Fibroblast of skin of right quadriceps (primary cell): ENCODE results near the gene ANGPTL4.
"Not testable (repeated sequence)": the region's sequence is repeated elsewhere in the genome, so short reads cannot be mapped to it uniquely, and the experiment has no call there.

ENCODE experiments used
- DNase-seq: peaks from one replicate; pipeline ENCODE4 v3.0.0-alpha.2; 2013

Gene ANGPTL4

GRCh38 chr19:8391198-8392016 is 27.5 kb downstream of the ANGPTL4 start:
- no peak for DNase-seq

- no peak for DNase-seq
Observed at GRCh38 chr19:8392017-8392591, 28.1 kb downstream of the ANGPTL4 start.

- DNase-seq, result no peak
Observed at GRCh38 chr19:8393192-8393870, 29.4 kb downstream of the ANGPTL4 start.

- DNase-seq, result no peak
Observed at GRCh38 chr19:8393871-8394250, 29.9 kb downstream of the ANGPTL4 start.

- DNase-seq, result no peak
Observed at GRCh38 chr19:8395621-8396082, 31.7 kb downstream of the ANGPTL4 start.

GRCh38 chr19:8396185-8396562 is 32.2 kb downstream of the ANGPTL4 start:
- no peak for DNase-seq

- DNase-seq, result peak; percentile 47
Observed at GRCh38 chr19:8396563-8397203, 32.7 kb downstream of the ANGPTL4 start.

- no peak for DNase-seq
Observed at GRCh38 chr19:8397271-8397670, 33.3 kb downstream of the ANGPTL4 start.

GRCh38 chr19:8397746-8398310 is 33.9 kb downstream of the ANGPTL4 start:
- DNase-seq, result no peak

- DNase-seq, result no peak
Observed at GRCh38 chr19:8398311-8398771, 34.4 kb downstream of the ANGPTL4 start.

- no peak for DNase-seq
Observed at GRCh38 chr19:8399681-8400188, 35.8 kb downstream of the ANGPTL4 start.

- no peak for DNase-seq
Observed at GRCh38 chr19:8401981-8402411, 38.0 kb downstream of the ANGPTL4 start.

- no peak for DNase-seq
Observed at GRCh38 chr19:8403098-8403819, 39.3 kb downstream of the ANGPTL4 start.

- no peak for DNase-seq
Observed at GRCh38 chr19:8403820-8404109, 39.8 kb downstream of the ANGPTL4 start.

- no peak for DNase-seq
Observed at GRCh38 chr19:8404391-8405151, 40.6 kb downstream of the ANGPTL4 start.

GRCh38 chr19:8410718-8411117 is 46.8 kb downstream of the ANGPTL4 start:
- DNase-seq, result not testable (repeated sequence)

- DNase-seq, result peak; percentile 96
Observed at GRCh38 chr19:8412783-8413628, 49.1 kb downstream of the ANGPTL4 start, which contains the start of gene MARCHF2. Gene MARCHF2, plus strand, starts transcription at chr19:8413305. Its CDS starts 8,536 bp downstream, at chr19:8421841.

- DNase-seq, result no peak
Observed at GRCh38 chr19:8413629-8413995, 49.7 kb downstream of the ANGPTL4 start.

GRCh38 chr19:8416796-8417195 is 52.8 kb downstream of the ANGPTL4 start:
- no peak for DNase-seq
